GM19467 (cell line): ENCODE data around the gene DEPP1.

Source experiments
- ATAC-seq: cut with Tn5 transposase; IDR thresholded peaks from one replicate; pipeline ENCODE4 v1.9.1; 2021; ENCODE audit warnings: mild to moderate bottlenecking, moderate library complexity; ENCODE audit not compliant: unreplicated experiment

DEPP1 gene

DNA sequence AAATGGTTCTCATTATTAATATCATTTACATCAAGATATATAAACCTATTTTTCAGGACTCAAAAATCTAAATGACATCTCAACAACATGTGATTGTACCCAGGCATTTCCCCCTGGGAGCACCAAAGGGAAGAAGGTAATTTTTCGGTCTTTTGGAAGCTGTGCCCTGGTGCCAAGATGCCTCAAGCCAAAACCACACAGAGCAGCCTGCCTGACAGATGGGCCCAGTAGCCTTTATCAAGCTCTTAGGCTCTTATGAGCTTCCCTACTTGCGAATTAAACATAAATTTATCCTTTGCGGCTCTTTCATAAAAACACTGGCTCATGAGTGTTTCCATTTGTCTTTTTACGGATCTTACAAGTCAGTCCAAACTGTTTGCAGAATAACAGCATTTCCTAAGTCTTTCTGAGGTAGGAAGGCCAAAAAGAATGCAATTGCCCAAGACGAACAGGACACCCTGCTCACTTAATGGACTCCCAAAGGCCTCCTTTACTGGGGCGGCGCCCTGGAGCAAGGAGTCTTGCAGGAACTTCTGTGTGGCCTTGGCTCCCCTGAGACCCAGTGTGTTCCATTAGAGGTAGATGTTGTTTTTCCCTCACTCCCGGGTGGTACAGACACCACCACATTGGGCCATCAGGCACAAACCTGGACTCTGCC, 23.1 kb downstream of the DEPP1 start:
- no peak for ATAC-seq

DNA sequence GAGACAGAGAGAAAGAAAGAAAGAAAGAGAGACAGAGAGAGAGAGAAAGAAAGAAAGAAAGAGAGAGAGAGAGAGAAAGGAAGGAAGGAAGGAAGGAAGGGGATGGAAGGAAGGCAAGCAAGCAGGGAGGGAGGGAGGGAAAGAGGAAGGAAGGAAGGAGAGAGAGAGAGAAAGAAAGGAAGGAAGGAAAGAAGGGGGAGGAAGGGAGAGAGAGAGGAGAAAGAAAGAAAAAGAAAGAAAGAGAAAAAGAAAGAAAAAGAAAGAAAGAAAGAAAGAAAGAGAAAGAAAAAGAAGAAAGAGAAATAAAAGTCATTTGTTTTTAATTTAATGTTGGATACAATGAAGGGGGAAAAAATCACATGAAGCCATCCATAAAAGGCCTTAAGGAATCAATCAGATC, 23.6 kb downstream of the DEPP1 start:
- ATAC-seq: no peak

DNA sequence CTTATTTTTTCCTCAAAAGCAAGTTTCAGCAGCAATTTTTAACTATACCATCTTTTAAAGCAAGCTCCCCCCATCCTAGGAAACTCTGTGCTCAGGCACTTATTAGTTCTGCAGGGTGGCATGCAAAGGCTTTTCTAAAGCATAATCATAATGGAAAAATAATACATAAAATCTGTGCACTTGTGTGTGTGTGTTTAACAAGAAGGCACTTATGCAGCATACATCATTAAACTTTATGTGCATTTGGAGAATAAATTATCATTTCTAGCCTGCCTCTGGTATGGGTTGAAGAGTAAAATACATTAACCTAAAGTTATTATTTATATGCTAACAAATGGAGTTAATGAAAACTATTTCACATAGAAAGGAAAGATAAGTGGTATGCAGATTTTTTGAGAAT, 24.6 kb downstream of the DEPP1 start:
- ATAC-seq: no peak

DNA sequence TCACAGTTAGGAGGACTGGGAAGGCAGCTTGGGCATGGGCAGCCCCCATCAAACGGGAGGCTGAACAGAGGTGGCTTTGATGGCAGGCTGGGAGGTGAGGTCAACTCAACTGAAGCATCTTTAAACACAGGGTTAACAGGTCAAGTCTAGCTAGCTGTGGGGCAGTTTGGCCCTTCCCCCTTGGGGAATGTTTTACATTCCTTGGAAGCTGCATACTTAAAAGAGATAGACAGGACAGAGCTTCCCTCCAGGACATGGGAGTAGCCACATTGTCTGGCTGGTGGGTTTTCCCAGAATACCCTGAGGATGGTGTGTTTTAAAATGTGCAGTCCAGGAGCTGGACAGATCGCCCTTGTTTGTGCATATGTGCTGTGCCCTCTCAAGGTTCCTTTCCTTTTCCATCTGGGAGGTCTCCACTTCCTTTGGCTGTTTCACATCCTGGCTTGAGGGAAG, 25.8 kb downstream of the DEPP1 start:
- no peak for ATAC-seq

DNA sequence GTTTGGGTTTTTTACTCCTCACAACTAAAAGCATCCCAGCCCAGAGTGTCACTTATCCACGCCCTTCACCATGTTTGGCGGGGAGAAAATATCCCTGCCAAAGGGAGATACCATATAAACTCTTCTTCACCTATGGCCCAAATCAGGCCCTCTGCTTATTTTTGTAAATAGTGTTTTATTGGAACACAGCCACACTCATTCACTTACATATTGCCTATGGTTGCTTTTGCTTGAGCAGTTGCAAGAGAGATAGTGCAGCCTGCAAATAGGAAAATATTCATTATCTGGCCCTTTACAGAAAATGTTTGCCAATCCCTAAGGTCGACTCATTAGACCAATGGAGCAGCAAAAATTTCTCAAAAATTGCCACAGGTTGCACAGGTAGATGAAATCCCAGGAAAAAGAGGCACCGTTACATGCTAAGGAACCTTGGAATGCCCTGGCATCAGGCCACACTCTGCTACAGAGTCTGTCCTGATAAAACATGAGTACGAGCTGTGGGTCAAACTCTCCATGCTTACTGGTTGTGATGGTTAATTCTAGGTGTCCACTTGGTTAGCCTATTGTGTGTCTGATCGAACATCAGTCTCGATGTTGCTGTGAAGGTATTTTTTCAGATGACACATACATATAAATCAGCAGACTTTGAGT, 26.9 kb downstream of the DEPP1 start:
- ATAC-seq: no peak

DNA sequence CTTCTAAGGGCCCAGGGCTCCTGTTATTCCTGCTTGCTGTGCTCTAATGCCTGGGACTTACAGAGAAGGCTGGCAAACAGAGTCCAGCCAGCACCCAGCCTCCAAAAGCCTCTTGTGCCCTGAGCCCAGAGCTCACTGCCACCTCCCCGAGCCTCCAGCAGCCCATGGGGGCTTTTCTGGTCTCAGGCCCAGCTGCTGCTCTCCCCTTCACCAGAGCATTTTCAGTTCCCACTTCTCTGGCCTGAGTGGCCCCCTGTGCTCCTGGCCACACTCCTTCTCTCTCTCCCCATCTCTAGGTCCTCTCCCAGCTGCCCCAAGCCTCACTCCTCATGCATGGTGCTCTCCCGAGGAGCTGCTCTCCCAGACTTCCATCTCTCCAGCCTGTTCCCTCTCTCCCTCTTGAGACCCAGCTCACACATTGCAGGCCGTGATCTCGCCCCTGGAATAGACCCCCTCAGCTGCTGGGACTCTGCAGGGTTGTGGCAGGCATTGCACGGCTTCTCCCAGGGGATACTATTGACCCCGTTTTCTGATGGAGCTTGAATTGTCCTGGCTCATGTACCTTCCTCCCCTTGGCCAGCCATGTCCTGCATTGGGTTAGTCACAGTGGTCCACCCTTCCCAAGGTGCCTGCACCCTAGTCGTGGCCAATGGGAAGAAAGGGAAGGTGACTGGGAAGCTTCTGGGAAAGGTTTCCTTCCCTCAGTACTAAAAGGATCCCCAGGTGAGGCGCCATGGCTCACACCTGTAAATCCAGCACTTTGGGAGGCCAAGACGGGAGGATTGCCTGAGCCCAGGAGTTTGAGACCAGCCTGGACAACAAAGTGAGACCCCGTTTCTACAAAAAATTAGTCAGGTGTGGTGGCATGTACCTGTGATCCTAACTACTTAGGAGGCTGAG, 28.0 kb downstream of the DEPP1 start:
- ATAC-seq: no peak

DNA sequence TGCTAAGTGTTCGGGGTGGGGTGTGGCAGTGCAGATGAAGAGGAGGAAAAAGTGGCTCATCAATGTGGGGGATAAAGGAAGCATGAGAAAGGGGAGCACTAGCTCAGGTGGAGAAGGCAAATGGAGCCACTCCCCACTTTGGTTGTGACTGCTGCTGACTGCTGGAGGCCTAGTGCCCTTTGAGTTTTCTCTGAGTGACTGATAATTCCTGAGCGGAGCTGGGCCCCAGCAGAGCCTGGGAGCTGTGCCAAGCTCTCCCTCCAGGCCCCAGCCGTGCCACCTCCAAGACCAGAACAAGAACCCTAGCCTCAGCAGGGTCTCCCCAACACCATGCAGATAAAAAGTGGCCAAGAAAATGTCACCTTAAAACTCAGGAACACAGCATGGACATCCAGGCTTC, 28.7 kb downstream of the DEPP1 start:
- no peak for ATAC-seq

DNA sequence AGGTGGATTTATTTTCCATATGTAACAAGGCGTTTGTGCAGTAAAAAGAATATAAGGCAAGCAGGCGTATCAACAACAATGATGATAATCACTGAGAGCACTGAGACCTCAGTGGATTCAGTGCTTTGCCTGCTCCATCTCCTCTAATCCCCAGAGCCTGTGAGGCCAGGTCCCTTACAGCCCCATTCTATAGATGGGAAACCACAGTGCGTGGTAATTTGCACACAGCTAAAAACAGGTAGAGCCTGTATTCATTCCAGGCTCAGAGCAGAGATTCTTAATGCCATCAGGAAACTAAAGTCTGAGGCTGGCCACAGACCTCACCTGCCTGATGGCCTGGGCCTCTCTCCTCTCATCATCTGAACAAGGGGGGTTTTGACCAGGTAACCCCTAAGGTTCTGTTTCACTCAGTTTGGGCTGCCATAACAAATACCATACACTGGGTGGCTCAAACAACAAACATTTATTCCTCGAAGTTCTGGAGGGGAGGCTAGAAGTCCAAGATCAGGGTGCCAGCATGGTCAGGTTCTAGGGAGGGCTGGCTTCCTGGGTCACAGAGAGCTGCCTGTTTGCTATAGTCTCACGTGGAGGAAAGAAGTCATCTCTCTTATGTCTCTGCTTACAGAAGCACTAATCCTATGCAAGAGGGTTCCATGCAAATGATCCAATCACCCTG, 29.3 kb downstream of the DEPP1 start:
- no peak for ATAC-seq

DNA sequence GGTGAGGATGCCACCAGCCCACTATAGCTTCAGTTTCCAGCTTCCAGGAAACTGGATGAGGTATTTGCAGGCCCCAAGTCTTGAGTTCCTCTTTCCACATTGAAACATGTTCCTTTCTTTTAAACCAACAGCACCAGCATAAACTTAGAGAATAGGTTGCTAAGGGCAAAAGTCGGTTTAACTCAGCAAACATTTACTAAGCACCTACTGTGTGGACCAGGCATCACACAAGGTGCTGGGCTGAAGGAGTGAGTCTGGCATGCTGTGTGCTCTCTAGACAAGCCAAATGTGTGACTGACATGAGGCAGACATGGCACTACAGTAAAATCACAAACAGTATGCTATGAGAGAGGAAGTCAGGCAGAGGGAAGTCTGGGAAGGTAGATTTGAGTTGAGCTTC, 30.0 kb downstream of the DEPP1 start:
- ATAC-seq: no peak

DNA sequence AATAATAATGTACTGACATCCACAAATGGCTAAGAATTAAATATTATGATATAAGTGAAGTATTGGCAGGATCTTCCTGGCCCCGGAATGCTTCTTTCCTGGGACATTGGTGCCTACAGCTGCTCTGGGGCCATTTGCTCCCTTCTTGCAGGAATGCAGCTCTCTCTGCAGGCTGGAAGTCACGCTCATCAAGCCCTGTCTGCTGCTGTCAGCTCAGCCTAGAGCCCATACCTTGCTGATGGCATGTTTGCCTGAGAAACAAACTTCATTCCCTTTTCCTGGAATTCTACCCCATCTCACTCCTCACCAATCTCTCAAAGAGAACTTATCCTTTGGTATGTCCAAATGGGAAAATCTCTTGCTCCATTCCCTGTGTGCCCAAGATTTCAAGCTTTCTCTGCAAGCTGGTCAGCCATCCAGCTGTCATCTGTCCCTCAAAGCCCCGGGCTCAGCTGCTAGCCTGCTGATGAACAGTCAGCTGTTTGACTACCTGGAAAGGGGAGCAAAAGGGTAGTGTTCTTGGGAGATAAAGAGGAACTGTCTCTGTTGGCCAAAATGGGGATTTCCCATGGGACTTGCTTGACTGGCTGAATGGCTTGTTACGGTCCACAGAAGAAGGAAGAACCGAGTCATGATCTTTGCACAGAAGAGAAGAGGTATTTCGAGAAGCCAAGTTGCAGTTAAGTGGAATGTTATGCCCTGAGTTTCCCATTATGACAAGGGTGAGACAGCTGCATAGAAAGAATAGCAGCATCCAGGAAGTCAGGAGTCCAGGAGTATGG, 31.0 kb downstream of the DEPP1 start:
- peak; percentile 51 for ATAC-seq

DNA sequence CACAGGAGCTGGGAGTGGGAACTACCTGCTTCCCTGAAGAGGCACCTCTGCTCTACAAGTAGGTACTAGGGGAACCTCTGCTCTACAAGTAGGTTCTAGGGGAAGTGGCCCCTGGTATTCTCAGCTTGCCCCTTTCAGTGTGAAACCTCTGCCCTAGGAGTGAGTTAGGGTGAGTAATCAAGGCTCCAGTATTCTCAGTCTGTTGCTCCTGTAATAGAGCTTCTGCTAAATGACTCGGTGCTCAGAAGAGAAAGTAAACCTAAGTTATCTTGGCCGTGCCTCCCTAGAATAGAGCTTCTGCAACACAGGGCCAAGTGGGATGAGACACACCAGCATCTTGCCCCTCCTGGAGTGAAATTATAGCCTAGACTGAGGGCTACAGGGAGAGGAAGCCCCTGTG, 32.4 kb downstream of the DEPP1 start:
- ATAC-seq: no peak

DNA sequence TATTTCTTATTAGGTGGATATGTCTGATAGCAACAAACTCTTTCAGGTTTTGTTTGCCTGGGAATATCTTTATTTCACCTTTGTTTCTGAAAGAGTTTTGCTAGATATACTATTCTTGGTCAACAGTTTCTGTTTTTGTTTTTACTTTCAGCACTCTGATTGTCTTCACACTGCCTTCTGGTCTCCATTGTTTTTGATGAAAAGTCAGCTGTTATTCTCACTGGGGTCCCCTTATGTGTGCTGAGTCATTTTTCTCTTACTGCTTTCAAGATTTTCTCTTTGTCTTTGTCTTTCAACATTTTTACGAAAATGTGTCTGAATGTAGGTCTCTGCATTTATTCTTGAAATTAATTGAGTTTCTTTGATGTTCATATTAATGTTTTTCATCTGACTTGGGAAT, 34.3 kb downstream of the DEPP1 start:
- no peak for ATAC-seq

DNA sequence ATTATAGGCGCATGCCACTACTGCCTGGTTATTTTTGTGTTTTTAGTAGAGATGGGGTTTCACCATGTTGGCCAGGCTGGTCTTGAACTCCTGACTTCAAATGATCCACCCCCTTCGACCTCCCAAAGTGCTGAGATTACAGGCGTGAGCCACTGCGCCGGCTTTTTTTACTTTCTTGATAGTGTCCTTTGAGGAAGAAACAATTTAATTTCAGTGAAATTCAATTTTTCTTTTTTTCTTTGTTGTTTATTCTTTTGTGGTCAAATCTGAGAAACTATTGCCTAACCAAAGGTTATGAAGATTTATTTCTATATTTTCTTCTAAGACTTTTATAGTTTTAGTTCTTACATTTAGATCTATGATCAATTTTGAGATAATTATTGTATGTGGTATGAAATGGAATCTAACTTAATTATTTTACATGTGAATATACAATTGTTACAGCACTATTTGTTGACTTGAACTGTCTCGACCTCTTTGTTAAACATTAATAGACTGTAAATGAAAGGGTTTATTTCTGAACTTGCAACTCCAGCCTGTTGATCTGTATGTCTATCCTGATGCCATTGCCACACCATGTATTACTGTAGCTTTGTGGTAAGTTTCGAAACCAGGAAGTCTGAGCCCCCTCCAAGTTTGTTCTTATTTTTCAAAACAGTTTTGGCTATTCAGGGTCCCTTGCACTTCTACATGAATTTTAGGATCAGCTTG, 38.8 kb downstream of the DEPP1 start:
- ATAC-seq: no peak

DNA sequence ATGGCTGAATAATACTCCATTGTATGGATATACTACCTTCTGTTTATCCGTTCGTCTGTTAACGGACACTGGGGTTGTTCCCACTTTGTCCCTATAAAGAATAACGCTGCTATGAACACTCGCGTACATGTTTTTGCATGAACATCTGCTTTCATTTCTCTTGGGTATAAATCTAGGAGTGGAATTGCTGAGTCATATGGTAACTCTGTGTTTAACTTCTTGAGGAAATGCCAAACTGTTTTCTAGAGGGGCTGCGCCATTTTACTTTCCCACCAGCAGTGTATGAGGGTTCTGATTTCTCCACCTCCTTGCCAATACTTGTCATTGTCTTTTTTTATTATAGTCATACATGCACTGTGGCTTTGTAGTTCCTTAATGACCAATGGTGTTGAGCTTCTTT, 39.7 kb downstream of the DEPP1 start:
- no peak for ATAC-seq

DNA sequence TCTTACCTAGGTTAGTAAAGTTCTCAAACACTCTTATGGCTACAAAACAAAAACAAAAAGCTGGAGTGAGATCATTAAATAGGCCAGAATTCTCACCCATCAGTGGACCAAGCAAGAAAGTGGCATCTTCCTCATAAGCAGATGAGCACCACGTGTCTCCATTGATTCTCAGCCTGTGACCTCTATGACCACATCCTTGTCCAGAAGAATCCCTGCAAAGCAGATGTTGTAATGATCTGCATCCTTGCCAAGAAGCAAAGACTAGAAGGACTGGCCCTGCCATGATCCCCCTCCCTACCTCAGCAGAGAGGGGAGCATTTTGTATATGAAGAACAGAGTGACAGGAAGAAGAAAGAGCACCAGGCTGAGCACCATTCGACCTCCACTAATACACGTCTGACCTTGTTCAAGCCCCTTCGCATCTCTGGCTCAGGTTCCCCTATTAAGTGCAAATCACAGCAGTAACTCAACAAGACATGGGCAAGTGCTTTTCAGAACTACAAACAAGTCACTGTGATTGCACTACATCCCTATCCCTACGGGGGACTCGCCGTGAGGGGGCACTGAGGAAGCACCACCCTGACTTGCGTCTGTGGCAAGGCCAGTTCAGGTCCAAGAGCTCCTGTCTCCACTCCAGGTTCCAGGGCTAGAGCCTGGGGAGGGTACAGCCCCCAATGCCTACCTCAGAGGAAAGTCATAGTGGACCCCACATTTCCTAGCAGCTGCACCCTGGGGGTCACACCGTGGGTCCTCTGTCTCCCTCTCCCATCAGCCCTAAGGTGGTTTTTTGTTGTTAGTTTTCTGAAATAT, 41.2 kb downstream of the DEPP1 start:
- no peak for ATAC-seq

DNA sequence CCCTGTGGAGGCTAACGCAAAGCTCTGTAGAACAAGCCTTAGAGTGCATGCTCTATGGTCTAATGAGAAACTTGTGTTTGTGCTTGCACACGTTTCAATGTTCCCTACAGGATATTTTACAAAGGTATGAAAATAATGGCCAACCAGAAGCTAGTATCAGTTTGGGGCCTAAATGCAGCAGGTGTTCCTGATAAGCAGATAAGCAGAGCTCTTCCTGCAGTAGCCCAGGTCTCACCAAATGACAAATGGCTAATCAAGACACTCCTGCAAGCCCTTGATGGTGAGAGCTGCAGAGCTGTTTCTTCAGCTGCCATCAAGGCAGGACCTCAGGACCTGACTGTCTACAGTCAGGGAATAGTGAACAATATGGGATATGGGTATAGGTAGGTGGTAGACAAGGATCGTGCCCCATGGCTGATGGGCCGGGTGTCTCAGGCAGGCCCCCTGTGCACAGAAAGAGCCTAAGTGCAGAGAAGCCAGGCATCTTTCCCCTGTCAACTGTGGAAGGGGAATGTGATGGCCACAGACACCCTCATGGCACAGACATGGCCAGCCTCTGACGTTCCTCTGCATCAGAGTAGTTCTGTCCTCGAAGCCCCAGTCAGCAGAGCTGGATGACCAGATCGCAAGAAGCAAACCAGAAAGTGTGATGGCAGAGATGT, 42.2 kb downstream of the DEPP1 start:
- no peak for ATAC-seq

DNA sequence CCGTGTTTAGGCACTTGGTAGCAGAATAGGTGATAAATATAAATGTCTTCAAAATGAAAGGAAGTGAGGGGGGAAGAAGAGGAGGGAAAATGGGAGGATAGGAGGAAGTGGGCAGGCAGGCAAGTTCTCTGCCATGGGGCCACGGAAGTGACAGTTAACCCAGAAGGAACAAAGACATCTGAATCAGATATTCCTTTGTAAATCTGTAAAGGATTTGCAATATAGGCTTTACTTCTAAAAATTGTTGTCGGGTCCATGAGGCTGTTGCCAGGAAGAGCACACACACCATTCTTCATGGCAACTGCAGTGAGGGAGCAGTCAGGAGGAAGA, 42.7 kb downstream of the DEPP1 start:
- ATAC-seq: no peak

DNA sequence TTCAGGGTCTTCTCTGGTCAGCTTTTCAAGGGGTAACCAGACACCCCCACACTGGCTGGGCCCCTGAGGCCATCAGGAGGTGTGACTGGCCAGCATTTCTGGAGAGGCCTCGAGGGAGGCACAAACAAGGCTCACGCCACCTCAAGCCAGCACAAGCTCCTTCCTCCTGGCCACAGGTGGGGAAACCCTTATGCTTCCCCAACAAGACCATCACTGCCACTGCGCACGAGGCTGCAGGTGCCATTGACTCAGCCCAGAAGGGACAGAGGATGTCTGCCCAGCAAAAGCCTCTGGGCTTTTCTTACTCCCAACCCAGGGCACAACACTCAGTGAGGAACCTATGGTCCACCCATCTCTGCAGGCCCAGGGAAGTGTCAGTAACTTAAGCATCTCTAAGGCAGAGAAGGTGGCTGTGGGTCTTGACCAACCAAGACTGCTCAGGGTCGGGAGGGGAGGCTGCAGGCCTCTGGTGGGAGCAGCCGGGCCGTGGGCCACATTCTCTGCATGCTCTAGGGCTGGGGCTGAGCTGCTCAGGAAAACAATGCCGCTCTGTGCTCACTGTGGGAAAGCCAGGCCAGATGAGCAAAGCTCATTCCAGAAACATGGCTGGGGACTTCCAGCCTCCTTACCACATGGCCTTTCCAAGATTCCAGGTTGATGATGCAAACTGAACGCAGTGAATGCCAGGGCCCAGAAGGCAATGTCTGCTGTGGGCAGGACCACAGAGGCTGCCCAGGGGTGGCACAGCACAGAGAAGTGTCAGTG, 43.2 kb downstream of the DEPP1 start:
- ATAC-seq: no peak
